ENCODE data around the gene TUBA1A.
"Not testable (repeated sequence)": the region's sequence is repeated elsewhere in the genome, so short reads cannot be mapped to it uniquely, and the experiment has no call there.

TUBA1A gene

GRCh38 chr12:49188916-49189367 lies at the start of gene TUBA1A:
TUBA1A (minus strand) TSS chr12:49189080; CDS start chr12:49188979, 101 bp downstream.
- DNase-seq (ENCODE audit: low read depth in 2 of 2), result peak; percentile 89 to 91

- no peak for DNase-seq (ENCODE audit: low read depth in 2 of 2)
Measured at GRCh38 chr12:49236423-49236822, 47.5 kb upstream of the TUBA1A start.

- no peak for DNase-seq (ENCODE audit: low read depth in 2 of 2)
Measured at GRCh38 chr12:49233842-49234526, 45.1 kb upstream of the TUBA1A start.

GRCh38 chr12:49232940-49233841 lies 44.3 kb upstream of the TUBA1A start:
- DNase-seq (ENCODE audit: low read depth in 2 of 2), result no peak

GRCh38 chr12:49231878-49232655 lies 43.2 kb upstream of the TUBA1A start:
- no peak for DNase-seq (ENCODE audit: low read depth in 2 of 2)

- DNase-seq (ENCODE audit: low read depth in 2 of 2), result no peak
Measured at GRCh38 chr12:49230805-49231194, 41.9 kb upstream of the TUBA1A start.

- no peak for DNase-seq (ENCODE audit: low read depth in 2 of 2)
Measured at GRCh38 chr12:49230176-49230804, 41.4 kb upstream of the TUBA1A start.

GRCh38 chr12:49228653-49229052 lies 39.8 kb upstream of the TUBA1A start:
- DNase-seq (ENCODE audit: low read depth in 2 of 2), result no peak

GRCh38 chr12:49227713-49228112 lies 38.8 kb upstream of the TUBA1A start:
- DNase-seq (ENCODE audit: low read depth in 2 of 2), result no peak

- no peak for DNase-seq (ENCODE audit: low read depth in 2 of 2)
Measured at GRCh38 chr12:49225576-49226166, 36.8 kb upstream of the TUBA1A start.

GRCh38 chr12:49223590-49224369 lies 34.9 kb upstream of the TUBA1A start:
- no peak for DNase-seq (ENCODE audit: low read depth in 2 of 2)

- no peak for DNase-seq (ENCODE audit: low read depth in 2 of 2)
Measured at GRCh38 chr12:49223122-49223521, 34.2 kb upstream of the TUBA1A start.

GRCh38 chr12:49220972-49221371 lies 32.1 kb upstream of the TUBA1A start:
- no peak for DNase-seq (ENCODE audit: low read depth in 2 of 2)

- DNase-seq (ENCODE audit: low read depth in 2 of 2), result no peak
Measured at GRCh38 chr12:49219417-49220026, 30.6 kb upstream of the TUBA1A start.

- DNase-seq (ENCODE audit: low read depth in 2 of 2), result no peak
Measured at GRCh38 chr12:49212572-49212971, 23.7 kb upstream of the TUBA1A start.

GRCh38 chr12:49210703-49211102 lies 21.8 kb upstream of the TUBA1A start:
- DNase-seq (ENCODE audit: low read depth in 2 of 2), result not testable (repeated sequence)

GRCh38 chr12:49208676-49209075 lies 19.8 kb upstream of the TUBA1A start:
- no peak for DNase-seq (ENCODE audit: low read depth in 2 of 2)

- DNase-seq (ENCODE audit: low read depth in 2 of 2), result no peak
Measured at GRCh38 chr12:49208146-49208545, 19.3 kb upstream of the TUBA1A start.

- DNase-seq (ENCODE audit: low read depth in 2 of 2), result no peak
Measured at GRCh38 chr12:49206389-49206788, 17.5 kb upstream of the TUBA1A start.

Measured in stimulated activated CD8-positive, alpha-beta memory T cell treated with anti-CD3 and anti-CD28 coated beads, Interleukin-2, amount 100 ng/mL, for 1 hour (primary cell).